Lung microvascular endothelial cell (primary cell): ENCODE measurements around the gene RPRD1A. TPM values are rescaled to one million over a fixed set of nuclear protein-coding genes. Genes with fewer than 3 reads are reported as not detected.

Experiments
- DNase-seq, 2 donors: peaks; one replicate each; pipeline versions ENCODE4 v3.0.0 to v3.0.0-alpha.2; 2010; ENCODE audit warnings: low read depth in 2 of 2
- total RNA-seq: library from RNA; depleted of rRNA; stranded (reverse); fragments of >200 nt; gene quantifications from 2 replicates; pipeline ENCODE4 v1.2.1, GENCODE V29; 2014

RPRD1A gene
- total RNA-seq, 1 donor from 2014 or later = 32.3 TPM

- DNase-seq = no peak
Observed at GRCh38 chr18:36031903-36032302, 35.5 kb downstream of the RPRD1A start.

- DNase-seq = no peak
Observed at GRCh38 chr18:36031407-36031806, 36.0 kb downstream of the RPRD1A start.

- peak in 1 of 2 donors; percentile 11 for DNase-seq
Observed at GRCh38 chr18:36028859-36029258, 38.5 kb downstream of the RPRD1A start.

GRCh38 chr18:36025025-36025424 lies 42.3 kb downstream of the RPRD1A start:
- peak; percentile 5 to 80 for DNase-seq

- peak in 1 of 2 donors; percentile 13 for DNase-seq
Observed at GRCh38 chr18:36024241-36024640, 43.1 kb downstream of the RPRD1A start.

- no peak for DNase-seq
Observed at GRCh38 chr18:36023336-36023735, 44.0 kb downstream of the RPRD1A start.

GRCh38 chr18:36020174-36020711 lies 47.1 kb downstream of the RPRD1A start:
- DNase-seq = no peak

GRCh38 chr18:36017232-36017631 lies 50.1 kb downstream of the RPRD1A start:
- DNase-seq = no peak

GRCh38 chr18:36015629-36016028 lies 51.7 kb downstream of the RPRD1A start:
- DNase-seq = no peak

- DNase-seq = no peak
Observed at GRCh38 chr18:36012891-36013290, 54.5 kb downstream of the RPRD1A start.

- no peak for DNase-seq
Observed at GRCh38 chr18:36009214-36009613, 58.1 kb downstream of the RPRD1A start.

- no peak for DNase-seq
Observed at GRCh38 chr18:36006997-36007396, 60.4 kb downstream of the RPRD1A start.

- DNase-seq = no peak
Observed at GRCh38 chr18:35999925-36000324, 67.4 kb downstream of the RPRD1A start.

GRCh38 chr18:35998967-35999366 lies 68.4 kb downstream of the RPRD1A start:
- DNase-seq = peak; percentile 23 to 31

- DNase-seq = no peak
Observed at GRCh38 chr18:35993013-35993412, 74.3 kb downstream of the RPRD1A start.

- DNase-seq = no peak
Observed at GRCh38 chr18:35991696-35992095, 75.7 kb downstream of the RPRD1A start.

- no peak for DNase-seq
Observed at GRCh38 chr18:35983818-35984217, 83.5 kb downstream of the RPRD1A start.

- DNase-seq = no peak
Observed at GRCh38 chr18:35983147-35983546, 84.2 kb downstream of the RPRD1A start.

GRCh38 chr18:35982409-35983114 lies 84.8 kb downstream of the RPRD1A start:
- no peak for DNase-seq

- no peak for DNase-seq
Observed at GRCh38 chr18:35979112-35979511, 88.2 kb downstream of the RPRD1A start.

- DNase-seq = no peak
Observed at GRCh38 chr18:35974181-35974580, 93.2 kb downstream of the RPRD1A start.

- no peak for DNase-seq
Observed at GRCh38 chr18:35973650-35974049, 93.7 kb downstream of the RPRD1A start.

GRCh38 chr18:35972197-35973000 lies 95.0 kb downstream of the RPRD1A start, which contains the start of gene RMP24:
Gene RMP24 (plus strand): TSS chr18:35972679.
- DNase-seq = peak; percentile 94 to 95
